GM12878 (cell line): ENCODE measurements around the gene BEAN1. TPM values are rescaled to one million over a fixed set of nuclear protein-coding genes. Genes with fewer than 3 reads are reported as not detected.

ENCODE experiments used
- ATAC-seq: fragments of 200-7000 bp; cut with Tn5 transposase; 3 replicates; pipeline ENCODE4 v1.9.1; 2020; ENCODE audit warnings: mild to moderate bottlenecking, moderate library complexity
- BruUV-seq: library from RNA; stranded (reverse); fragments of 400-500 nt; replicated peaks from 2 replicates; lab custom pipeline; 2021; lab: Mats Ljungman, UMichigan
- CTCF ChIA-PET: fragments of 300-600 bp; sonication (Branson Sonifier 250); formaldehyde crosslinking; extraction: SDS; loops from one replicate; lab custom pipeline; 2021; ENCODE audit warnings: inconsistent platforms; lab: Yijun Ruan, JAX
- POLR2A ChIA-PET: fragments of 350-600 bp; formaldehyde crosslinking; extraction: SDS; loops from one replicate; lab custom pipeline; 2021; ENCODE audit warnings: inconsistent platforms; lab: Charles Lee
- RAD21 ChIA-PET: fragments of 300-600 bp; sonication (Branson Sonifier 250); formaldehyde crosslinking; loops from one replicate; lab custom pipeline; 2023; ENCODE audit warnings: antibody characterized with exemption; ENCODE audit not compliant: unreplicated experiment; lab: Charles Lee
- SMC1A ChIA-PET: fragments of 300-600 bp; sonication (Branson Sonifier 250); formaldehyde crosslinking; loops from one replicate; lab custom pipeline; 2023; ENCODE audit not compliant: unreplicated experiment, uncharacterized antibody; lab: Charles Lee
- DNase-seq: peaks from one replicate; pipeline ENCODE4 v3.0.0-alpha.2; 2011; ENCODE audit warnings: low read depth, low spot score
- FAIRE-seq: peaks from 3 replicates; lab custom pipeline; 2011; peaks lifted over from hg19 to GRCh38; lab: Jason Lieb, UNC
- H2AFZ ChIP-seq: 2 replicates; pipeline ENCODE4 v1.6.0; 2011; ENCODE audit warnings: low read depth, low read length, control low read depth; ENCODE audit not compliant: control insufficient read depth
- H3K27ac ChIP-seq: 2 replicates; pipeline ENCODE4 v1.5.1; 2011; ENCODE audit warnings: control low read depth; ENCODE audit not compliant: control insufficient read depth, insufficient read depth
- H3K27me3 ChIP-seq, 2 experiments: replicated peaks in 1 of 2; 2 replicates each; pipeline versions ENCODE4 v1.6.0 to v1.6.1; 2011; ENCODE audit warnings: low read length in 1 of 2; ENCODE audit not compliant: control insufficient read depth in 2 of 2, insufficient read depth in 2 of 2
- H3K36me3 ChIP-seq, 2 experiments: 2 replicates each; pipeline ENCODE4 v1.5.1; 2011; ENCODE audit warnings: low read length in 1 of 2; ENCODE audit not compliant: control insufficient read depth in 2 of 2, insufficient read depth in 2 of 2
- H3K4me1 ChIP-seq: 2 replicates; pipeline ENCODE4 v1.6.1; 2011; ENCODE audit warnings: mild to moderate bottlenecking, low read length, moderate library complexity, mixed read lengths; ENCODE audit not compliant: control insufficient read depth, insufficient read depth
- H3K4me2 ChIP-seq: 2 replicates; pipeline ENCODE4 v1.6.0; 2011; ENCODE audit warnings: control low read depth; ENCODE audit not compliant: control insufficient read depth, insufficient read depth
- H3K4me3 ChIP-seq: fragments of 200-600 bp; sonication (generic); 2 replicates; pipeline ENCODE4 v1.5.1; 2016
- H3K79me2 ChIP-seq: 2 replicates; pipeline ENCODE4 v1.6.0; 2011; ENCODE audit warnings: low read length; ENCODE audit not compliant: control insufficient read depth, insufficient read depth
- H3K9ac ChIP-seq: 2 replicates; pipeline ENCODE4 v1.8.0; 2011; ENCODE audit warnings: low read length, control low read depth, mixed read lengths; ENCODE audit not compliant: control insufficient read depth, insufficient read depth
- H3K9me3 ChIP-seq: replicated peaks from 3 replicates; pipeline ENCODE4 v1.5.1; 2011; ENCODE audit warnings: mild to moderate bottlenecking, low read length; ENCODE audit not compliant: control insufficient read depth, insufficient read depth
- H4K20me1 ChIP-seq: 2 replicates; pipeline ENCODE4 v1.6.0; 2011; ENCODE audit not compliant: control insufficient read depth, insufficient read depth
- BCL11A ChIP-seq: IDR thresholded peaks from 2 replicates; pipeline ENCODE4 v1.6.1; 2011; ENCODE audit warnings: low read depth, low read length
- BHLHE40 ChIP-seq, 2 experiments: fragments of 450-650 bp in 1 of 2; IDR thresholded peaks; 2 replicates each; pipeline ENCODE4 v1.6.1; 2011 to 2017; ENCODE audit warnings: low read depth in 2 of 2, borderline replicate concordance in 1 of 2, improper control_type of control experiment in 1 of 2, low read length in 1 of 2, mild to moderate bottlenecking in 1 of 2
- CREB1 ChIP-seq: IDR thresholded peaks from 2 replicates; pipeline ENCODE4 v1.6.1; 2012; ENCODE audit warnings: low read depth, mild to moderate bottlenecking, inconsistent platforms
- GABPA ChIP-seq: IDR thresholded peaks from 2 replicates; pipeline ENCODE4 v1.6.1; 2014; ENCODE audit warnings: antibody characterized with exemption, low read depth, mild to moderate bottlenecking, inconsistent platforms
- GATAD2B ChIP-seq: fragments of 450-650 bp; conservative IDR thresholded peaks from 2 replicates; pipeline ENCODE4 v1.6.1; 2017; ENCODE audit warnings: low read depth, mild to moderate bottlenecking, moderate library complexity
- HDAC2 ChIP-seq: fragments of 200-600 bp; sonication (generic); IDR thresholded peaks from 2 replicates; pipeline ENCODE4 v1.6.1; 2017
- IKZF1 ChIP-seq: fragments of 450-650 bp; conservative IDR thresholded peaks from 2 replicates; pipeline ENCODE4 v1.6.1; 2017; ENCODE audit warnings: antibody characterized with exemption, mild to moderate bottlenecking
- MEF2A ChIP-seq: IDR thresholded peaks from 2 replicates; pipeline ENCODE4 v1.6.1; 2011; ENCODE audit warnings: low read depth, mild to moderate bottlenecking, low read length, moderate library complexity; ENCODE audit not compliant: insufficient read depth
- NBN ChIP-seq: fragments of 450-650 bp; IDR thresholded peaks from 2 replicates; pipeline ENCODE4 v1.6.1; 2016
- NFXL1 ChIP-seq: fragments of 450-650 bp; IDR thresholded peaks from 2 replicates; pipeline ENCODE4 v1.6.1; 2017; ENCODE audit warnings: antibody characterized with exemption, mild to moderate bottlenecking, borderline replicate concordance
- NRF1 ChIP-seq: conservative IDR thresholded peaks from 2 replicates; pipeline ENCODE4 v1.6.1; 2011; ENCODE audit warnings: mild to moderate bottlenecking, low read depth, low read length, improper control_type of control experiment
- RELA ChIP-seq: fragments of 450-650 bp; IDR thresholded peaks from 2 replicates; pipeline ENCODE4 v1.8.0; 2014; ENCODE audit warnings: borderline replicate concordance; ENCODE audit not compliant: partially characterized antibody
- REST ChIP-seq: IDR thresholded peaks from 2 replicates; pipeline ENCODE4 v1.6.1; 2012; ENCODE audit warnings: mild to moderate bottlenecking, low read depth, low read length
- SIX5 ChIP-seq: IDR thresholded peaks from 2 replicates; pipeline ENCODE4 v1.6.1; 2011; ENCODE audit warnings: mild to moderate bottlenecking, low read depth, low read length, moderate library complexity; ENCODE audit not compliant: severe bottlenecking
- WGBS: methylation state at CpG from one replicate; pipeline ENCODE4 v1.1.6; 2016; ENCODE audit warnings: low lambda C conversion rate; ENCODE audit not compliant: insufficient replicate concordance, insufficient coverage; ENCODE audit errors: missing lambda C conversion rate; 5-methylcytosine and 5-hydroxymethylcytosine counted together
- in situ Hi-C: fragments of 300-500 bp; cut with MboI; formaldehyde crosslinking; loops from 9 replicates; pipeline ENCODE4 v1.14.3; 2018; ENCODE audit warnings: mixed read lengths
- intact Hi-C: fragments of 100-400 bp; cut with micrococcal nuclease; formaldehyde crosslinking; loops from one replicate; pipeline ENCODE4 v1.14.2; 2022; ENCODE audit not compliant: unreplicated experiment
- polyA plus RNA-seq, 11 experiments: library from polyadenylated mRNA; depleted of rRNA in 4 of 11; unstranded in 6 of 11; stranded (reverse) in 5 of 11; fragments of >200 nt; fragmentation: Nextera tagmentation in 4 of 11; fragmentation: Illumina TruSeq in 1 of 11; extraction: Ambion mirVana in 4 of 11; extraction: Trizol in 1 of 11; gene quantifications; 1 replicate in 1 of 11; 2 replicates in 10 of 11; pipeline versions ENCODE4 v1.2.1 to v1.2.3, GENCODE V29; 2011 to 2016; ENCODE audit warnings: inconsistent platforms in 2 of 11, missing spikeins in 2 of 11, low read depth in 1 of 11
- total RNA-seq, 4 experiments: library from RNA; depleted of rRNA in 3 of 4; stranded (reverse); fragments of >200 nt in 3 of 4; fragmentation: Illumina TruSeq in 1 of 4; extraction: Trizol in 1 of 4; gene quantifications; 2 replicates each; pipeline versions ENCODE4 v1.2.1 to v1.2.3, GENCODE V29; 2013 to 2021
- TF ChIP-seq, protein P1 (sequence below): IDR thresholded peaks from 2 replicates; pipeline ENCODE4 v1.6.1; 2011; ENCODE audit warnings: borderline replicate concordance, low read depth, mild to moderate bottlenecking, moderate library complexity, low read length; ENCODE audit not compliant: insufficient read depth, poor library complexity, severe bottlenecking
- TF ChIP-seq, protein P2 (sequence below): fragments of 450-650 bp; IDR thresholded peaks from 2 replicates; pipeline ENCODE4 v1.6.1; 2018; ENCODE audit warnings: borderline replicate concordance, mild to moderate bottlenecking; ENCODE audit not compliant: partially characterized antibody

Gene BEAN1
- total and polyA plus RNA-seq, 10 of the 15 experiments (the other 5 are each of a cell fraction or from before 2014, with no cell fraction given): not detected

GRCh38 chr16:66508248-66508913, 81.3 kb downstream of the BEAN1 start:
- peak; percentile 90 for ATAC-seq
- POLR2A ChIA-PET: interaction anchor here (0.9 kb wide), 1 partner anchor 43 kb away, joined by 3 read pairs; no protein-coding TSS in a partner anchor
- no TSS peak for BruUV-seq
- in situ Hi-C loops (no loop called here), intact Hi-C loops (no loop called here)
- Histone ChIP-seq H3K9me3 (no peaks in the 10 kb centered on the region), H2AFZ (no peak overlapping the region), H3K79me2 (no peaks in the 10 kb centered on the region), H3K27me3 (no peaks in the 10 kb centered on the region), H4K20me1 (no peaks in the 10 kb centered on the region), H3K9ac (no peak overlapping the region), H3K4me2 (no peak overlapping the region), H3K4me1 (peaks cover 3% of the 10 kb centered on the region; the same call in 1 of the 2 replicates), H3K27ac (no peak overlapping the region), H3K36me3 (no peaks in the 10 kb centered on the region), H3K4me3 (no peak overlapping the region)
- 4% methylated on average over 7 of the region's 7 CpGs for WGBS
- RAD21 ChIA-PET: interaction anchor here (0.6 to 2.8 kb wide), 8 partner anchors 9 to 82 kb away, joined by 3 to 6 read pairs (median 4); no protein-coding TSS in a partner anchor
- CTCF ChIA-PET: interaction anchor here (0.6 to 3.8 kb wide), 24 partner anchors 14 to 418 kb away, joined by 3 to 12 read pairs (median 5); partner anchors contain the start of gene NAE1
- no peak for DNase-seq
- peak; percentile 70 for FAIRE-seq
- SMC1A ChIA-PET: interaction anchor here (0.6 to 2.1 kb wide), 16 partner anchors 12 to 101 kb away, joined by 3 to 8 read pairs (median 3); no protein-coding TSS in a partner anchor
- TF ChIP-seq BHLHE40 (IDR thresholded peaks at IDR 0.05; ENCODE audit: borderline replicate concordance in 1 of 2, low read depth in 2 of 2, low read length in 1 of 2): 0 out of 4 replicates have a peak, but pooled peaks of 1 of the 2 experiments have one; percentile 9
- TF ChIP-seq, protein P1, sequence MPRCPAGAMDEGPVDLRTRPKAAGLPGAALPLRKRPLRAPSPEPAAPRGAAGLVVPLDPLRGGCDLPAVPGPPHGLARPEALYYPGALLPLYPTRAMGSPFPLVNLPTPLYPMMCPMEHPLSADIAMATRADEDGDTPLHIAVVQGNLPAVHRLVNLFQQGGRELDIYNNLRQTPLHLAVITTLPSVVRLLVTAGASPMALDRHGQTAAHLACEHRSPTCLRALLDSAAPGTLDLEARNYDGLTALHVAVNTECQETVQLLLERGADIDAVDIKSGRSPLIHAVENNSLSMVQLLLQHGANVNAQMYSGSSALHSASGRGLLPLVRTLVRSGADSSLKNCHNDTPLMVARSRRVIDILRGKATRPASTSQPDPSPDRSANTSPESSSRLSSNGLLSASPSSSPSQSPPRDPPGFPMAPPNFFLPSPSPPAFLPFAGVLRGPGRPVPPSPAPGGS: no peak
- no peak for TF ChIP-seq HDAC2
- TF ChIP-seq RELA: no peak
- TF ChIP-seq BCL11A: no peak; the same call in 1 of the 2 replicates
- TF ChIP-seq NFXL1: no peak
- TF ChIP-seq MEF2A: no peak
- no peak for TF ChIP-seq GATAD2B
- 0 out of 2 replicates have a peak, but pooled peaks have one; percentile 11 for TF ChIP-seq CREB1
- TF ChIP-seq REST: no peak
- no peak for TF ChIP-seq NBN
- peak; percentile 55 for TF ChIP-seq IKZF1
- TF ChIP-seq SIX5: no peak
- no peak for TF ChIP-seq NRF1
- TF ChIP-seq, protein P2, sequence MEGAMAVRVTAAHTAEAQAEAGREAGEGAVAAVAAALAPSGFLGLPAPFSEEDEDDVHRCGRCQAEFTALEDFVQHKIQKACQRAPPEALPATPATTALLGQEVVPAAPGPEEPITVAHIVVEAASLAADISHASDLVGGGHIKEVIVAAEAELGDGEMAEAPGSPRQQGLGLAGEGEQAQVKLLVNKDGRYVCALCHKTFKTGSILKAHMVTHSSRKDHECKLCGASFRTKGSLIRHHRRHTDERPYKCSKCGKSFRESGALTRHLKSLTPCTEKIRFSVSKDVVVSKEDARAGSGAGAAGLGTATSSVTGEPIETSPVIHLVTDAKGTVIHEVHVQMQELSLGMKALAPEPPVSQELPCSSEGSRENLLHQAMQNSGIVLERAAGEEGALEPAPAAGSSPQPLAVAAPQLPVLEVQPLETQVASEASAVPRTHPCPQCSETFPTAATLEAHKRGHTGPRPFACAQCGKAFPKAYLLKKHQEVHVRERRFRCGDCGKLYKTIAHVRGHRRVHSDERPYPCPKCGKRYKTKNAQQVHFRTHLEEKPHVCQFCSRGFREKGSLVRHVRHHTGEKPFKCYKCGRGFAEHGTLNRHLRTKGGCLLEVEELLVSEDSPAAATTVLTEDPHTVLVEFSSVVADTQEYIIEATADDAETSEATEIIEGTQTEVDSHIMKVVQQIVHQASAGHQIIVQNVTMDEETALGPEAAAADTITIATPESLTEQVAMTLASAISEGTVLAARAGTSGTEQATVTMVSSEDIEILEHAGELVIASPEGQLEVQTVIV: no peak
- TF ChIP-seq GABPA: no peak
